Activated T-cell treated with anti-CD3 and anti-CD28 coated beads, Interleukin-2, amount 50 U/mL, for 48 hours (primary cell): ENCODE data around the gene BNIP3.
A peak's percentile ranks its signal among the peaks of the same experiment; 100 is the strongest.
"Not testable (repeated sequence)": the region's sequence is repeated elsewhere in the genome, so short reads cannot be mapped to it uniquely, and the experiment has no call there.

Source experiments
- DNase-seq, 2 experiments: peaks; one replicate each; pipeline ENCODE4 v3.0.0-alpha.2; 2020

The BNIP3 gene

DNA sequence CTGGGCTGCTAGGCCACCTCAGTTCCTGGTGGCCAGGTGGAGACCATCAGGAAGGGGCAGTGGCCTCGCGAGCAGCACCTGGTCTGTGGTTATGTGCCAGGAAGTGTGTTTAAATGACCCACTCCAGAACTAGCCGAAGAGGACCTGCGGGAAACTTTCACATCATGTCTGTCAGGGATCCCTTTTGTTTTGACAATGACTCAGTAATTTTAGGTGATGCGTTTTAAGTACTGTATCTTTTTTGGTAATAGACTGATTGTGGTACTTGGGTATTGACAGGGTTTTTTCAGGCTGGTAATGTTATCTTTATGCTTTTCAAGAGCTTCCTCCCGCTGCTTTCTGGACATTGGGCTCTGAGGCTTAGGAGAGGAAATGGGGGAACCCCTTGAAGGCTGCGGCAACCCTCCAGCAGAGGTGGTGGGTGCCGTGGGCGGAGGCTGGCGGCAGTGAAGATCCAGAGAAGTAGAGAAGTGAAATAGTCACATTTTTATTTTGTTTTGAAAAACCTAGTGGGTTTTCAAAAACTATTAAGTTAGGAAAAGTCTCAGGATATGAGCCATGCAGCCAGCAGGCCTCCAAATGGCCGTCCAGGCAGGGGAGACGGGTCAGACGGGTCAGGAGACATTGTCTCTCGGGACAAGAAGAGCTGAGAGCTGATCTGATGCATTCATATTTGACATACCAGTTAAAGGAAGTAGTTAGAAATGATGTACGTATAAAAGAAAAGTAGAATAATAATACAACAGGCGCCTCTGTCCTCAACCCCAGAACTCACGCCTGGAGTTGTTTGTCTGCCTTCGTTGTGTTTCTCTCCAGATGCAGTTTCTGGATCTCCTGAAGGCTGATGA, 53.3 kb downstream of the BNIP3 start:
- DNase-seq, result peak; percentile 74 to 76

DNA sequence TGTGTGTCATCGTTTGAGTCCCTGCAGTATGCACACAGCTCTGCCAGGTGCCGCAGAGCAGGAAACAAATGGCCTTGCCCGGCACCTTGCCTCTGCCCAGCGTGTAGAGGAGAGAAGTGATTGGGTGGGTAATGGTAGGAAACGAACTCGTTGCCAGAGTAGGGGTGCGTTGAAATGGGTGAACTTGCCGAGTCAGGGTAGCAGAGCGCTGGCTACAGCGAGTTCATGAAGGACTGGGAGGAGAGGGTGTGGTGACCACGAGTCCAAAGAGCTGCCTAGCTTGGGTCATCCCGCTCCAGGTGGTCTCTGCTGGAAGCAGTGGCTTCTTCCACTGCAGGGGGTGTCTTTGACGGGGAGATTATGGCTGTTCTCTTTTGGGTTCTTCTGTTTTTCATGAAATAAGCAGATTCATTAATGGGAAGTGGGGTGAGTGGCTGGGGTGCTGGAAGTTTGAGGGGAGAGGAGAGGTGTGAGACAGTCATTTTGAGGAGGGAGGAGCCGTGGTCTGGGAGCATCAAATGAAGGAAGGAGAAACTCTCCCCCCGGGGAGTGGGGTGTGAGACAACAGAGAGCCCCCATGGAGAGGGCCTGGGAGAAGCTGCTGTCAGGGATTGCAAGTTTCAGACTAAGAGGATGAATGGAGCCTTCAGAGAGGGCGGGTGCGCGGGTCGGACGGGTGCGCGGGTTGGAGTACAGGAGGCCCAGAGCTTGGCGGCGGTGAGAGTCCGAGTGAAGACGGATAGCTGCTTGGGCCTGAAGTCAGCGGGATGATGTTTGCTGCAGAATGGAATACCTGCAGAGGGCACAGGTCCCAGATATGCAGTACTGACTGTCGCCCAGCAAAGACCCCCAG, 54.8 kb downstream of the BNIP3 start:
- DNase-seq, result no peak

DNA sequence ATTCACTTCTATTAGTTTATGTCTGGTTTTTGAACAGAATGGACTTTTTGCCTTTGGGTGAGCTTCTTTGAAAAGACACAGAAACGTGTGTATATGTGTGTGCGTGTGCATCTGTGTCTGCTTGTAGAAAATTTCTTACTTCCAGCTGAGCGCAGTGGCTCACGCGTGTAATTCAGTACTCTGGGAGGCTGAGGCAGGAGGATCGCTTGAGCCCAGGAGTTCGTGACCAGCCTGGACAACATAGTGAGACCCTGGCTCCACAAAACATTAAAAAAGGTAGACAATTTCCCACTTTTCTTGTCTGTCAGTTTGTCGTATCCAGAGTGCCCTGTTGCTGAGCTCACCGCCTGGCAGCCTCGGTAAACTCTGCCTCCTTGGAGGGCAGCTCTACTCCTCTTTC, 55.5 kb downstream of the BNIP3 start:
- no peak for DNase-seq

DNA sequence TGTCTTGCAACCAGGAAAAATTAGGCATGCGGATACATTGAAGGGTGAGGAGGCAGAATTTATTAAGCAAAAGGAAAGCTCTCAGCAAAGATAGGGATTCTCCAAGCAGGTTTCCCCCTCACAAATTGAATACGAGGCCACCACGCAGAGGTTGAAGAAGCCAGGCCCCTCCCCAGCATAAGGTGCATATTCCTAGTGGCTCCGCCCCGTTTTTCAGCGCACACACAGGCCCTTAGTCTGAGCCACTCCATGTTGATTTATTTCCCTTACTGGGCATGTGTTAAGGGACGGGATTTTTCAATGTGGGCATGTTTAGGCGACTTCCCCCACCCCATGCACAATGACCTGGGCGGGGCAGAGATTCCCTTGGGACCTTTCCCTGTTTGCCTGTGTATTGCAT, 56.0 kb downstream of the BNIP3 start:
- DNase-seq, result no peak

DNA sequence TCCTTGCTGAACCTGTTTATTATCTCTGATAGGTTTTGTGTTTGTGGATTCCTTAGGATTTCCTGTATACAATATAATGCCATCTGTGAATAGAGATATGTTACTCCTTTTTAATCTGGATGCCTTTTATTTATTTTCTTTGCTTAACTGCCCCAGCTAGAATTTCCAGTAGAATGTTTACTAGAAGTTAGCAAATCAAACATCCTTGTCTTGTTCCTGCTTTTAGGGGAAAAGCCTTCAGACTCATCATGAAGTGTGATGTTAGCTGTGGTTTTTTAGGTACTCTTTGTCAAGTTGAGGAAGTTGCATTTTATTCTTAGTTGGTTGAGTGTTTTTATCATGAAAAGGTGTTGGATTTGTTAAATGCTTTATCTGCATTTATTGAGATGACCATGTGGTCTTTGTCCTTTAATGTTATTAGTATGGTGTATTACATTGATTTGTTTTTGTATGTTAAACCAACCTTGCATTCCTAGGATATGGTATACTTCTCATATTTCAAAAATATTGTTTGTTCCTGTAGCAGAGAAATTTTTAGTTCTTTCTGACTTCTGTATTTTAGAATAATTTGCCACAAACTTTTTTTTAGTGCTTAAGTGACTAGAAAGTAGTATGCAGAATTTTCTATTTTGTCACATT, 56.6 kb downstream of the BNIP3 start:
- DNase-seq, result no peak

DNA sequence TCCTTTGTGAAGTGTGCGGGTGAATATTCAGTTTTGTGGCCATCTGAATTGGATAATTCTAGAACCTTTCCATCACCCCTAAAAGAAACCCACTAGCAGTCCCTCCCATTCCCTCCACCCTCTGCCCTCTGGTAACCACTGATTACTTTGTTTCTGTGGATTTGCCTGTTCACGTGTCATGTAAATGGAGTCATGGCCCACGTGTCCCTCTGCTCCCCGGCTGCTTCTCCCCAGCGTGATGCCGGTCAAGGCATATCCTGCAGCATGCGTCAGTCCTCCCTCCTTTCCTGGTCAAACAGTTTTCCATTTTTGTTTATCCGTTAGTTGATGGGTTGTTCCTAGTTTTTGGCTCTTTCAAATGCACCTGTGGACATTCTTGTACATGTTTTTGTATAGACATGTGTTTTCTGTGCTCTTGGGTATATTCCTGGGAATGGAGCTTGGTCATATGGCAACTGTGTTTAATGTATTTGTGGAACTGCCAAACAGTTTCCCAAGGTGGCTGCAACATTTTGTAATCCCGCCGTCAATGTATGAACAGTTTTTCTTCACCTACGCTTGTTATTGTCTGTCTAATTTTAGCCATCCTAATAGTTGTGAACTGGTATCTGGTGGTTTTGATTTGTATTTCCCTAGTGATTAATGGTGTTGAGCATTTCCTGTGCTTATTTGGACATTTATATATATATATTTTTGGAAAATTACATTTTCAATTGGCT, 58.5 kb downstream of the BNIP3 start:
- no peak for DNase-seq

DNA sequence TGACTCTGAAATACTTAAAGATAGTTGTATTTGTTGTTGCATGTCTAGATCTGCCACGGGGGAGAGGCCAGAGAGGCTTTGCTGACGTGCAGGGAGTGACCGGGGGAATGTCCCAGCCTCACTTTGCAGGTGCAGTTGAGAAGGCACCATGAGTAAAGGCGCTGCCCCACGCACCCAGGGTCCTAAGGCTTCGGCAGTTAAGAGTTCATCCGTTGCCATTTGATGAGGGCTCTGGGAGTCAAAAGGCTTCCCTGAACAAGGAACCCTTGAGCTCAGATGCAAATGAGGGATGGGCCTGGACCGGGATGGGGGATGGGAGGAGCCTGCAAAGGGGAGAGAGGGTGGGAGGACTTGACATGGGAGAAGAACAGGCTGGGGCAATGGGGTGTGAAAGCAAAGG, 60.5 kb downstream of the BNIP3 start:
- DNase-seq, result no peak

DNA sequence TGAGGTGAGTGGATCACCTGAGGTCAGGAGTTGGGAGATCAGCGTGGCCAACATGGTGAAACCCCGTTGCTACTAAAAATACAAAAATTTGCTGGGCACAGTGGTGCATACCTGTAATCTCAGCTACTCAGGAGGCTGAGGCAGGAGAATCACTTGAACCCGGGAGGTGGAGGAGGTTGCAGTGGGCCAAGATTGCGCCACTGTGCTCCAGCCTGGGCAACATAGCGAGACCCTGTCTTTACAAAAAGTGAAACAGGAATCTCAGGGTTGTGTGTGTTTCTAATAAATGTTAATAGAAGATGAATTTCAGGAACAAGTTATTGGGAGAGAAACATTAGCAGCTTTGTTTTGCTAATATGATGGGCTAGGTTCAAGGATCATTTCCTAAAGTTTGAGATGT, 61.0 kb downstream of the BNIP3 start:
- no peak for DNase-seq

DNA sequence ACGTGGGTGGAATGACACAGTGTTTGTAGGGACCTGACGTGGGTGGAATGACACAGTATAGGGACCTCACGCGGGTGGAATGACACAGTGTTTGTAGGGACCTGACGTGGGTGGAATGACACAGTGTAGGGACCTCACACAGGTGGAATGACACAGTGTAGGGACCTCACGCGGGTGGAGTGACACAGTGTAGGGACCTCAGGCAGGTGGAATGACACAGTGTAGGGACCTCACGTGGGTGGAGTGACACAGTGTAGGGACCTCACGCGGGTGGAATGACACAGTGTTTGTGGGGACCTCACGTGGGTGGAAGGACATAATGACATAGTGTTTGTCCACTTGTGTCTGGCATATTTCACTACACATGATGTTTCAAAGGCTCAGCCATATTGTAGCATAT, 61.6 kb downstream of the BNIP3 start:
- peak in 1 of 2 experiments; percentile 46 for DNase-seq

DNA sequence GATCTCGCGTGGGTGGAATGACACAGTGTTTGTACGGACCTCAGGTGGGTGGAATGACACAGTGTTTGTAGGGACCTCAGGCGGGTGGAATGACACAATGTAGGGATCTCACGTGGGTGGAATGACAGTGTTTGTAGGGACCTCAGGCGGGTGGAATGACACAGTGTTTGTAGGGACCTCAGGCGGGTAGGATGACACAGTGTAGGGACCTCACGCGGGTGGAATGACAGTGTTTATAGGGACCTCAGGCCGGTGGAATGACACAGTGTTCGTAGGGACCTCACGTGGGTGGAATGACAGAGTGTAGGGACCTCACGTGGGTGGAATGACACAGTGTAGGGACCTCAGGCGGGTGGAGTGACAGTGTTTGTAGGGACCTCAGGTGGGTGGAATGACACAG, 62.3 kb downstream of the BNIP3 start:
- not testable (repeated sequence) for DNase-seq
